Ectodermal cell (in vitro differentiated cells): ENCODE measurements around the gene GOLGA1.

Experiments used
- H3K27ac ChIP-seq: 2 replicates; pipeline ENCODE4 v1.7.0; 2013; ENCODE audit warnings: mild to moderate bottlenecking, low read depth, low read length; ENCODE audit not compliant: insufficient read depth, poor library complexity, severe bottlenecking
- H3K27me3 ChIP-seq: 2 replicates; pipeline ENCODE4 v1.7.0; 2013; ENCODE audit warnings: mild to moderate bottlenecking, low read length; ENCODE audit not compliant: insufficient read depth, control insufficient read depth, poor library complexity, severe bottlenecking
- H3K36me3 ChIP-seq: one replicate; pipeline ENCODE4 v1.7.0; 2013; ENCODE audit warnings: low read length; ENCODE audit not compliant: control insufficient read depth, insufficient read depth
- H3K4me1 ChIP-seq: one replicate; pipeline ENCODE4 v1.7.0; 2013; ENCODE audit warnings: low read length; ENCODE audit not compliant: control insufficient read depth, insufficient read depth
- H3K4me3 ChIP-seq: 2 replicates; pipeline ENCODE4 v1.7.0; 2013; ENCODE audit warnings: low read depth, low read length, control low read depth; ENCODE audit not compliant: insufficient read depth
- H3K9me3 ChIP-seq: 2 replicates; pipeline ENCODE4 v1.7.0; 2013; ENCODE audit warnings: mild to moderate bottlenecking, low read length, moderate library complexity; ENCODE audit not compliant: control insufficient read depth
- WGBS, 2 experiments: methylation state at CpG; one replicate each; pipeline ENCODE4 v1.1.7; 2013; ENCODE audit warnings: missing lambda C conversion rate in 2 of 2; 5-methylcytosine and 5-hydroxymethylcytosine counted together

Gene GOLGA1

DNA sequence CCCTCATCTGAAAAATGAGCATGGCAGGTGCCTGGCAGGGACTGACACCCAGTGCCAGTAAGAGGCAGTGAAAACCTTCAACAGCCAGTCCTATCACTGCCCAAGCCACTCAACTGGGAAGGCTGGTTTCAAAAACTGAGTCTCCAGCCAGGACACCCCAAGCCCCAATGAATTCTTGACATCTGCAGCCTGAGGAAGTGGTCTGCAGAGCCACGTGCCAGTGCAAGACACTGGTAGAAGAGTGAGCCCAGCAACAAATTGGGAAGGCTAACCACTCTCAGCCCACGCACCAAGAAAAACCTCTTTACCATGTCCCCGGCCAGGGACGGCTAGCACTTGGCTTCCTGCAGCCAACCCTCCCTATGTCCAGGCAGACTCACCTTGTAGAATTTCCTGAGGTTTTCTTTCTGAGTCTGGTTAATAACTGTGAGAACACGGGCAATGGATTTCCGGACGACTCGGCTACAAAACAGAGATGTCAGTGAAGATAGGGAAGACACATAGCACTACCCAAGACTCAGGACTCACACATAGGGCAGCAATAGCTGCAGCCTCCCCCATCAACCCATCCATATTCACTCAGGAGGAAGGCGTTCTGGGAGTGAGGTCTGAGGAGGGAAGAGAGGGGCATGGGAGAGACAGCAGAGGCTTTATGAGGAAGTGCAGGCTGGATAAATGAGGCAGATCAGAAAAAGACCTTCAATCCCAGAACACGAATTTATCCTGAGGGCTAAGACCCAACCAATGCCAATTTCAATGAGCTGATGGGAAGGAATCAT lies 80.9 kb downstream of the GOLGA1 start:
- no peaks in the 10 kb centered on the region for H3K9me3 ChIP-seq
- WGBS, 2 experiments = 88 to 93% methylated on average over 10 of the region's 10 CpGs
- H3K27ac ChIP-seq = no peak overlapping the region

DNA sequence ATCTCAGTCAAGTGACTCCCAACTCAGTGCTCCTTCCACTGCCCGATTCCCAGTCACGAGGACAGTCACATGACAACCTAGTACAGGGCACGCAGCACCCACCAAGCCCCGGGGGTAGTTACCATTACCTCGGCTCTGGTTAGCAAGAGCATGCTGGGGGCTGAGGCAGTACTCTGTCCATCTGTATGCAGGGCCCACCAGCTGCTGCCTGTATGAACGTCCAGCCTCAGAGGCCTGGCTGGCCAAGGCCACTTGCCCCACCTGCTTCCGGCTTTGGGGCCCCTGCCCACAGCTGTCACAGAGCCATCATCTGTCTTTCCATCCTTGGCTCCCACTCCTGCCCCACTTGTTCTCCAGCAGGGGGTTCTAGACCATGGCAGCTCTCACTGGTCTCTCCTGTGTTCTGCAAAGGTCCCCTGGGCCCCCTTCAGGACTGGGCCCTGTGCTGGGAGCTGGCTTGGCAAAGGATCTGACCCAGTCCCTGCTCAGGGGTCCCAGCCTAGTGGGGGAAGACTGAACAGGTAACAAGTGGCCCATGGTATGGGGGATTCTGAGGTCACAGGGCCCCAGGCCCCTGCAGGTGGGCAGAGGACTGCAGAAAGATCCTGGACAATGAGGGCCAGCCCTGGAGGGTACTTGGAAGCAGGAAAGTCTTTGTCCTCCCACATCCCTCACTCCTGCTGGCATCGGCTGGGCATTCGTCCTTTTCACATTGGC lies 82.4 kb downstream of the GOLGA1 start:
- 92 to 96% methylated on average over 9 of the region's 9 CpGs for WGBS, 2 experiments
- no peak overlapping the region for H3K27ac ChIP-seq
- peaks cover 33% of the 10 kb centered on the region for H3K36me3 ChIP-seq

More for the DNA sequence above, 80.9 kb downstream of the GOLGA1 start:
- Histone ChIP-seq H3K27me3 (no peaks in the 10 kb centered on the region), H3K4me3 (peak overlapping the region; percentile 100), H3K4me1 (peaks cover 14% of the 10 kb centered on the region), H3K36me3 (peaks cover 33% of the 10 kb centered on the region)

DNA sequence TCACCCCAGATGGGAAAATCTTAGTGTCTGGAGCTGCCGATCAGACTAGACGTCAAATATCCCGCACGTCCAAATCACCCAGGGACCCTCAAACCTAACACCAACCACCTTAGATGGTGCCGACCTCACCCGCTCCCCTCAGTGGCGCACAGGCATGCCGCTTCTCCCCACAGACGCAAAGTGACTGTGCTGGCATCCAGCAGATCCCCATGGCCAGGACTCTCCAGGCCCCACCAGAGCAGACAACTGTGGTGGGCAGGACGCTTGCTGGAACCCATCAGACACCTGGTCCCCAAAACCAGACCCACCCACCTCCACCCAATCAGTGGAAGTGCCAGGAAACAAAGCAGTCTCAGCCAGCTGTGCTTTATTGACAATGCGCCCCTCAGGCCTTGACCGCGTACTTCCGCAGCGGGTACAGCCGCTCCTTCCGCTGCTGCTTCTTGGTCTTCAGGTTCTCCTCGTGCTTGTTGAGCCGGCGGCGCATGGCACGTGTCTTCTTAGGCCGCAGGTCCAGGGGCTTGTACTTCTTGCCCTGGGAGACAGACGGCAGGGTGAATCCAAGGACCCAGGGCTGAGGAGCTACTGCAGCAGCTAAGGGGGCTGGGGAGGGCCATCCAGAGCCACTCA lies 83.2 kb downstream of the GOLGA1 start:
- no peak overlapping the region for H3K4me3 ChIP-seq
- peaks cover 14% of the 10 kb centered on the region for H3K4me1 ChIP-seq
- H3K27me3 ChIP-seq = no peaks in the 10 kb centered on the region
- 96 to 97% methylated on average over 24 of the region's 24 CpGs for WGBS, 2 experiments
- H3K27ac ChIP-seq = no peak overlapping the region
- peaks cover 33% of the 10 kb centered on the region for H3K36me3 ChIP-seq
- H3K9me3 ChIP-seq = no peaks in the 10 kb centered on the region

More for the DNA sequence above, 82.4 kb downstream of the GOLGA1 start:
- peaks cover 14% of the 10 kb centered on the region for H3K4me1 ChIP-seq
- H3K9me3 ChIP-seq = no peaks in the 10 kb centered on the region
- H3K4me3 ChIP-seq = no peak overlapping the region
- no peaks in the 10 kb centered on the region for H3K27me3 ChIP-seq

DNA sequence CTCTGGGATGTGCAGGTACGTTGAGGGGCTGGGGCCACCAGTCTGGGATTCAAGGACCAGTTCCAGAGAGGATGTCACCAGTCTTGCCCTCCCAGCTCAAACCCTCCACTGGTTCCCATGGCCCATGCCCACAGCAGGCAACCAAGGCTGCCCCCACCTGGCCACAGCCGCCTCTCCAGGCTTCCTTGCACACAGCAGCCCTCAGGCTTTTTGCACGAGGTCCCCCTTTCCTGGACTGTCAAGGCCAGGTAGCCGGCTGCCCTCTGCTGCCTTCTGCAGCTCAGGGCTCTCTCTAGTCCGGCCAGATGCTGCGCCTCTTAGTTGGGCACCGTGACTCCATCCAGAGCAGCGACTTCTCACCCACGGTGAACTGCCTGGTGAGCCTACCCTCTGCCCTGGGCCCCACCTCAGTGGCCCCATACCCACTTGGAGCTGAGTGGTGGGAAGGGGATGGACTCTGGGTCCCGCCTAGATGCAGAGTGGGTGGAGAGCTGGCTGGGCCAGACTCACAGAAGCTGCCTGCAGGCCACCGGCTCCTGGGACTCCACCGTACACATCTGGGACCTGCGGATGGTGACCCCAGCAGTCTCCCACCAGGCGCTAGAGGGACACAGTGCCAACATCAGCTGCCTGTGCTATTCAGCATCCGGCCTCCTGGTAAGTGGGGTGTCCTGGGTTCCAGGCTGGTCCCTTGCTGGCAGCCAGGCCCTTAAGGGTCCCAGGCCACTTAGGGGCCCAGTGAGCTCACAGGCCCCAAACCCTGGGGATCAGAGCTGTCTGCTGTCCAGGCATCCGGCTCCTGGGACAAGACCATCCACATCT lies 84.7 kb downstream of the GOLGA1 start:
- peaks cover 33% of the 10 kb centered on the region for H3K36me3 ChIP-seq
- H3K4me3 ChIP-seq = no peak overlapping the region
- 72 to 76% methylated on average over 16 of the region's 16 CpGs for WGBS, 2 experiments
- H3K4me1 ChIP-seq = peaks cover 14% of the 10 kb centered on the region
- H3K27ac ChIP-seq = no peak overlapping the region
- no peaks in the 10 kb centered on the region for H3K27me3 ChIP-seq
- no peaks in the 10 kb centered on the region for H3K9me3 ChIP-seq

DNA sequence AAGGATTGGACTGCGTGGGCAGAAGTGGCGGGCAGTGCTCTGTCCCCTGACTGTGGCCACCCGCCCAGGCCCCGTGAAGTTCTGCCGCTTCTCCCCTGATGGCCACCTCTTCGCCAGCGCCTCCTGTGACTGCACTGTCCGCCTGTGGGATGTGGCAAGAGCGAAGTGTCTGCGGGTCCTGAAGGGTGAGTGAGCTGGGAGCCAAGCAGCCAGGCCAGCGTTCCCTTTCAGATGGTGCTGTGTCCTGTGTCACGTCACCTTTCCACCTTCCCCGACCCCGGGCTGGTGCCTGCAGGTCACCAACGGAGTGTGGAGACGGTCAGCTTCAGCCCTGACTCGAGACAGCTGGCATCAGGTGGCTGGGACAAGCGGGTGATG lies 85.3 kb downstream of the GOLGA1 start:
- WGBS, 2 experiments = 93 to 94% methylated on average over 18 of the region's 18 CpGs
- Histone ChIP-seq H3K4me1 (peaks cover 11% of the 10 kb centered on the region), H3K27me3 (no peaks in the 10 kb centered on the region)

DNA sequence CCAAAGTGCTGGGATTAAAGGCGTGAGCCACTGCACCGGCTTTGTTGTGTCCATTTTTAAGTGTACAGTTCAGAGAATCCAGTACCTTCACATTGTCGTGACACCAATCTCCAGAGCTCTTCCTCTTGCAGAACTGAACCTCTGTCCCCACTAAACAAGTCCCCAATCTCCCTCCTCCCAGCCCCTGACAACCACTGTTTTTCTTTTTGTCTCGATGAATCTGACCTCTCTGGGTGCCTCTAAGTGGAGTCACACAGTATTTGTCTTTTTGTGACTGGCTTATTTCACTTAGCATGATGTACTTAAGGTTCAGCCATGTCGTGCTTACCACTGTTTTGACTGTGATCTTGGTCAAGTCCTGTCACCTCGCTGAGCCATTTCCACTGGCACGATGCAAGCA lies 86.1 kb downstream of the GOLGA1 start:
- Histone ChIP-seq H3K27ac (no peak overlapping the region), H3K27me3 (no peaks in the 10 kb centered on the region), H3K9me3 (no peaks in the 10 kb centered on the region), H3K36me3 (peaks cover 28% of the 10 kb centered on the region), H3K4me3 (no peak overlapping the region), H3K4me1 (peaks cover 4% of the 10 kb centered on the region)
- WGBS, 2 experiments = 89% methylated on average over 7 of the region's 7 CpGs

More for the DNA sequence above, 85.3 kb downstream of the GOLGA1 start:
- Histone ChIP-seq H3K27ac (no peak overlapping the region), H3K9me3 (no peaks in the 10 kb centered on the region), H3K36me3 (peaks cover 33% of the 10 kb centered on the region), H3K4me3 (no peak overlapping the region)

DNA sequence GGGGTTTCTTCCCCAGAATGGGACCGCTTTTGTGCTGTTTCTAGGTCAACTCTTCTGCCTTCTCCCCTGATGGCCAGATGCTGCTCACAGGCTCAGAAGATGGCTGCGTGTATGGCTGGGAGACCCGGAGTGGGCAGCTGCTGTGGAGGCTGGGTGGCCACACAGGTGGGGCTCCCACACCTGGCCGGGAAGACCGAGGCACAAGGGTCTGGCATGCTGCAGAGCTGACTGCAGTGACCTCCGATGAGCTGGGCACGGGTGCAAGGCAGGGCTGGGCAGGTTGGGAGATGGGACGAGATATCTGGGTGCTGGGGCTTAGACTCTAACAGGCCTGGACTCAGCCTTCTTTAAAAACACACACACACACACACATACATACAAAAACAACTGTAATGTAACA lies 86.7 kb downstream of the GOLGA1 start:
- H3K4me1 ChIP-seq = no peaks in the 10 kb centered on the region

DNA sequence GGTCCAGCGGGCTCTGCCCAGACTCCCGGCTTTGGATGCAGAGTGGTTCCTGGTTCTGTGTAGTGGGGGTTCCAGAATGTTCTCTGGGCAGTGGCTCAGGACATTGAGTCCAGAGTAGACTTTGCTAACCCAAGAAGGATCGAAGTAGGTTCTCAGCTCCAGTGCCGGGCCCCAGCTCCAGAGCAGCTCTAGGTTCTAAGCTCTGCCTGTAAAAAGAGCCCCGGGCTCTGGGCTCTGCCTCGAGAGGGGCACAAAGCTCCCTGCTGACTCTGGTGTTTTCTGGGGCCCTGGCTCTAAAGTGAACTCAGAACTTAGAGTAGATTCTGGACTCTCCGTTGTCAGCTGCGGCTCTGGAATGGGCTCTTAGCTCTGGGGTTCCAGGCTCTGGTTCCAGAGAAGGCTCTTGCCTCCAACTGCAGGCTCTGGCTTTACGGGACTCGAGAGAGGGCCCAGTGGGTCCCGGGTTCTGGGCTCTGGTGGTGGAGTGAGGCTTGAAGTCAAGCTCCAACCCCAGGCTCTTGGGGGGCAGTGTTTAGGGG lies 87.2 kb downstream of the GOLGA1 start:
- H3K4me1 ChIP-seq = no peaks in the 10 kb centered on the region
- peaks cover 16% of the 10 kb centered on the region for H3K36me3 ChIP-seq
- no peak overlapping the region for H3K27ac ChIP-seq
- H3K9me3 ChIP-seq = no peaks in the 10 kb centered on the region
- no peaks in the 10 kb centered on the region for H3K27me3 ChIP-seq
- WGBS, 2 experiments = 84 to 85% methylated on average over 11 of the region's 11 CpGs
- H3K4me3 ChIP-seq = peak overlapping the region; percentile 47

More for the DNA sequence above, 86.7 kb downstream of the GOLGA1 start:
- H3K9me3 ChIP-seq = no peaks in the 10 kb centered on the region
- H3K27ac ChIP-seq = no peak overlapping the region
- H3K4me3 ChIP-seq = no peak overlapping the region
- H3K36me3 ChIP-seq = peaks cover 21% of the 10 kb centered on the region
- WGBS, 2 experiments = 93 to 95% methylated on average over 8 of the region's 8 CpGs
- H3K27me3 ChIP-seq = no peaks in the 10 kb centered on the region

DNA sequence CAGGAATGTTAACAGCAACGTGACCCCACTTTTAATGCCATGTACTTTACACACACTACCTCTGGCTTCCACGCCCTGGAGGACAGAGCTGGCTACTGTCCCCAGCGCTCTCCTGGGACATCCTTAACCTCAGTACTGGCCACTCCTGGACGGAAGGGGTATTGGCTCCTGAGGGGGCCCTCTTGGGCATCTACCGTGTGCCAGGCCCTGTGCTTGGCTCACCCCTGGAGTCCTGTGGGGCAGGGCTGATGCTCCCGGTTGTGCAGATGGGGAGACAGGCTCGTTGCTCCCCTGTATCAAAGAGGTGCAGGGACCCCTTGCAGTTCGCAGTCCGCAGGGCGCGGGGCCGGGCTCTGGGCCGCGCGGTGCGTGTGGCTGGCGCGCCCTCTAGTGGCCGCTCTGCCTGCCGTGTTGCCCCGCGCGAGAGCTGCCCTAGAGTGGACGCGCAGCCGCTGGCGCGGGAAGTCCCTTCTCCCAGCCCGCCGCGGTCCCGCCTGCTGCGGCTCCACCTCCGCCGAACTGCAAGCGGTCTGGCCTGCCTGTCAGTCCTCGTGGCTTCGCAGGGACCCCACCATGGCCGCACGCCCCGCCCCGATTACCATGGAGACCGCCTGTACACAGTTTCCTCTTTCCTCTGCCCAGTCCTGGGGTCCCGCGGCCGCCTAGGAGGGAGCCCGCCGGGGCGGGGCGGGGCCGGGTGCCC lies 87.9 kb downstream of the GOLGA1 start, which contains the start of gene WDR38:
WDR38 (plus strand) TSS at position 632 of the 703 bp plus-strand sequence. CDS start 72 bp downstream, outside the sequence.
- no peak within 1 kb of the TSS for H3K27ac ChIP-seq
- H3K9me3 ChIP-seq = no peaks in the 10 kb centered on the region
- peaks cover 10% of the 10 kb centered on the region for H3K36me3 ChIP-seq
- peak within 1 kb of the TSS; percentile 47 for H3K4me3 ChIP-seq
- no peaks in the 10 kb centered on the region for H3K4me1 ChIP-seq
- WGBS, 2 experiments = 3% methylated on average over 51 of the region's 51 CpGs
- H3K27me3 ChIP-seq = no peaks in the 10 kb centered on the region
